Tracheal epithelial cell (primary cell): ENCODE measurements around the gene ACE. TPM values are rescaled to one million over a fixed set of nuclear protein-coding genes. Genes with fewer than 3 reads are reported as not detected.

Source experiments
- total RNA-seq: library from RNA; depleted of rRNA; stranded (reverse); fragments of >200 nt; gene quantifications from 2 replicates; pipeline ENCODE4 v1.2.1, GENCODE V29; 2014

The ACE gene
- 0.72 and 0.85 TPM in 2 replicates for total RNA-seq

GRCh38 chr17:63476854-63477479 is at the start of gene ACE:
Gene ACE, plus strand, starts transcription at chr17:63477061. Its CDS starts 34 bp downstream, at chr17:63477095.

DNA sequence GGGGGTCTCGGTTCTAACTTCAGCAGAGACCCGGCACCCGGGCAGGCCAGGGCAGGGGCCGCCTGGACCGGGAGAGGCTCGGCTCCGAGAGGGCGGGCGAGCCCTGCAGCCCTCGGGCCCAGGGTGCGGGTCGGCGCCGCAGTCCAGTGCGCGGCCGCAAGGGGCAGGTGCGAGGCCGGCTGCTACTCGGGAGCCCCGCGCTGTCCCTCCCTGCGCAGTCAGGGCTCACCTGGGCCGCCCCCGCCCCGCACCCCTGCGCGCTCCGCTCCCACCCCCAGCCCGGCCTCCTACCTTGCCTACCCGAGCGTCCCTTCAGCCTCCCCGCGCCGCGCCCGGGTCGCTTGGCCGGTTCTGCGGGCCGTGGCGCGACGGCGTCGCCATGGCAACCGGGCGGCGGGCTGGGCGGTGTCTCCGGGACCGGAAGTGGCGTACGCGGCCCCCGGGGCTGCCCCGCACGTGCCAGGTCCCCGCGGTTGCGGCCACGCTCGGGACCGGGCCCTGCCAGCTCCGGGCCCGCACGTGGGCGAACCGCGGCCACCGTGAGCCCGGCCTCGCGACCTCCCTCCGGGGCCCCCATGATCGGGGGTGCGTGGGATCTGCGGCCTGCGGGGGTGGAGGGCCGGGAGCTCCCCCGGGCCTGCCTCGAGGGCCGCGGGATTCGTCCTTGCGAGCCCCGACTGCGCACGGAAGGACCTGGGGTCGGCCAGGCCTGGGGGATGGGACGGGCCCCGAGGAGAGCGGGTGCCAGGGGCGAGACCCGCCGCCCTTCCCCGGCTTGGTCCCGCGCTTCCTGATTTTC is 30.7 kb upstream of the ACE start, which contains the start of gene CYB561:
Gene CYB561 (minus strand): TSS at position 353 of the 799 bp plus-strand sequence. CDS start 8,759 bp downstream, outside the sequence.

DNA sequence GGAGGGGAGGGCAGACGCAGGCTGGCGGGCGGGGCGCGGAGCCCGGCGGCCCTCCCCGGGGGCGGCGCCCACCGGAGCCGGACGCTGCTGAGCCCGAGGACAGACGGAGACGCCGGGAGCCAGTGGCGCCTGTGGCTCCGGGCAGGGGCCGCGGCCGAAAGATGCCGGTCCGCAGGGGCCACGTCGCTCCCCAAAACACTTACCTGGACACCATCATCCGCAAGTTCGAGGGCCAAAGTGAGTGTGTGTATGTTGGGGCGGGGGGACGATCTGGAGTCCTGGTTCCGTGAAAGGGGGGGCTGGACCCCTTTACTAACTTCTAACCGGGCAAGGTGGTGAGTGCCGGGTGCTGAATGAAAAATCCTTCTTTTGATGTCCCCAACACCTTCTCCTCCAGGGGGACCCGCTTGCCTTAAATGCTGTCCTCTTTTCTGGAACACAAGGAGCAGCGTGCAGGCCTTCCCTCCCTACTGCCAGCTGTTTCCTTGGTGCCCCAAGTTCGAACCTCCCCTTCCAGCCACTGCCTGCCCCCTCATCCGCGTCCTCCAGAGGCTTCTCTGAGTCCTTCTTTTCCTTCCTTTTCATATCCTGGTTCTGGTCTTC is 46.5 kb downstream of the ACE start, which contains the start of gene KCNH6:
Gene KCNH6 (plus strand): TSS at position 106 of the 603 bp plus-strand sequence. CDS start 56 bp downstream, at position 162.

Other genes starting within 250 kb of the ACE start
- gene CYB561, start 30.8 kb upstream of the ACE start, total RNA-seq, result 26.7 and 37.9 TPM in 2 replicates
- gene KCNH6, start 46.3 kb downstream of the ACE start, total RNA-seq, result not detected in 2 replicates
- 12.0 and 16.6 TPM in 2 replicates for gene DCAF7, start 73.4 kb downstream of the ACE start, total RNA-seq
- gene TACO1, start 123.8 kb downstream of the ACE start, total RNA-seq, result 17.1 and 21.0 TPM in 2 replicates
- gene MAP3K3, start 145.4 kb downstream of the ACE start, total RNA-seq, result 9.4 and 10.8 TPM in 2 replicates
- gene LIMD2, start 223.1 kb downstream of the ACE start, total RNA-seq, result 4.5 and 10.4 TPM in 2 replicates